ENCODE data around the gene ZNF669.
"Not testable (repeated sequence)": the region's sequence is repeated elsewhere in the genome, so short reads cannot be mapped to it uniquely, and the experiment has no call there.

Gene ZNF669

GRCh38 chr1:247103859-247104591 is at the start of gene ZNF669:
Gene ZNF669, minus strand, starts transcription at chr1:247104356. Its CDS starts 157 bp downstream, at chr1:247104199.
- peak; percentile 98 for DNase-seq

DNA sequence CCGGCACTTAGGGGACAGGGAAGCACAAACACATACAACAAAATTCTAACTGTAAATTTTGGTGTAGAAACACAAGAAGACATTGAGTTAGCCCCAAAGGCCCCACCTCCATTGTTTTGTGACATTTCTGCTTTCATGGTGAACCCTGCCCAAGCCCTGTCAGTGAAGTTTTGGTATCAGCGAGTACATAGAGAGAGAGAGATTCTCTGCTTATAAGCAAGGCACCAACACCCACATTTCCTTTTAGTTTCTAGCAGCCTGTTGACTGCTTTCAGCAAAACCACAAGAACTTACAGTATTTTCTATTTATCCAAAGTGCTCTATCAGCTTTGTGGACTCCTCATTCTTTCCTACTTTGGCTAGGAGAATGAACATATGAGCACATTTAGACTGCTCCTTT is 43.6 kb upstream of the ZNF669 start:
- no peak for DNase-seq

- not testable (repeated sequence) for DNase-seq
Observed at GRCh38 chr1:247147120-247147519, 43.0 kb upstream of the ZNF669 start.

DNA sequence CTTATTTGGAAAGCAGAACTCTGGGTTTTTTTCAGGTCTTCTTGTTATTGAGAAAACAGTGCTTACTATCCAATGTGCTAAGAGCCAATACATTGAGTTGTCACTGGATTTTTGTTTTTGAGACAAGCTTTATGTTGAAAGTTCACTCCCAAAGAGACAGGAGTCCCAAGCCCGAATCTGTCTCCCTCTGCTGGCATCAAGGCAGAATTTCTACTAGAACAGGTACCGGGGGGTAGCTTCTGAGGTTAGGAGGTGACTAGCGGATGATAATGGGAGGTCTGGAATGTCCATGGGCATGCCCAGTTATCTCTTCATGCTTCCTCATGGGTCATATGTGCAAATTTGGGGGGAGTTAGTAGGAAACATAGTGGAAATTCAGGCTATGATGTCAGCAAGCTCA is 42.5 kb upstream of the ZNF669 start:
- no peak for DNase-seq

DNA sequence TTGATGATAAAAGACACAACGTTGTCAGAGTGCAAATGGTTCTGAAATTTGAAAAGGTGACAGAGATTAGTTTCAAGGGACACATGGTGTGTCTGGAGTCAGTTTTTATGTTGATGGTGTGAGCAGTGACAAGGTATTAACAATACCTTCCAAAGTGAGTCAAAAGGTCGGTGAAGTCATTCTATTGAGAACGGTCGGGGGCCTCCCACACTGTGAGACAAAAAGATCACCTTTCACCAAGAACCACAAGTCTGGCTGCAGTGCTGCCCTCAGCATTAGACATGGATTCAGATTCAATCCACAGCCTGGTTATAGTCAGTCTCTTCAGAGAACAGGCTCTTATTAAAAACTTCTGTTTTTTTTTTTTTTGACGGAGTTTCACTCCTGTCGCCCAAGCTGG is 41.1 kb upstream of the ZNF669 start:
- DNase-seq: no peak

DNA sequence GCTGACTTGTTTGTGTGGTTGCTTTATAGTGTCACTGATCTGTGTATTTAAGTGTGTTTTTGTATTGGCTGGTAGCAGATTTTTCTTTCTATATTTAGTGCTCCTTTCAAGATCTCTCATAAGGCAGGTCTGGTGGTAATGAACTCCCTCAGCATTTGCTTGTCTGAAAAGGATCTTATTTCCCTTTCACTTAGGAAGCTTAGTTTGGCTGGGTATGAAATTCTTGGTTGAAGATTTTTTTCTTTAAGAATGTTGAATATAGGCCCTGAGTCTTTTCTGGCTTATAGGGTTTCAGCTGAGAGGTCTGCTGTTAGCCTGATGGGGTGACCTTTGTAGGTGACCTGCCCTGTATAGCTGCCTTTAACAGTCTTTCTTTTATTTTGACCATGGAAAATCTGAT is 35.4 kb upstream of the ZNF669 start:
- DNase-seq: not testable (repeated sequence)

- DNase-seq: no peak
Observed at GRCh38 chr1:247131236-247131635, 27.1 kb upstream of the ZNF669 start.

DNA sequence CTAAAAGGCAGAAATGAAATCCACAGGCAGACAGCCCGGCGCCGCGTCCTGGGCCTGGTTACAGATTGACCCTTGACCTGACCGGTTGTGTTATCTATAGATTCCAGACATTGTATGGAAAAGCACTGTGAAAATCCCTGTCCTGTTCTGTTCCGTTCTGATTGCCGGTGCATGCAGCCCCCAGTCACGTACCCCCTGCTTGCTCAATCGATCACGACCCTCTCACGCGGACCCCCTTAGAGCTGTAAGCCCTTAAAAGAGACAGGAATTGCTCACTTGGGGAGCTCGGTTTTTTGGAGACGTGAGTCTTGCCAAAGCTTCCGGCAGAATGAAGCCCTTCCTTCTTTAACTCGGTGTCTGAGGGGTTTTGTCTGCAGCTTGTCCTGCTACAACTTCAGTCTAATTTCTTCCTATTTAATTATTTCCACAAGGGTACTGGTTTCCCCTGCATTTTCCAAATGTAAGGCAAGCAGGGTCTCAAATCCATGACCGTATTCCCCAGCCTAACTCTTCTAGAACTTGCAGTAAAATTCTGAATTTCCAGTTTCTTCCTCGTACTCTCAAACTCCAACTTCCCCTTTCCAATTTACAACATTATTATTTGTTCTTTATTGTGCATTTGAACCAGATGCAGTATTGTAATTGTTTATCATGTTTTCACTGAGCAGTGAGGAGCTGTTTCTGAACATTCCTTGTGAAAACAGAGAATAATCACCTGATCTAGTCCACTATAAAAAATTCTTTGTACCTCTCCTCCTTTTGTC is 23.5 kb upstream of the ZNF669 start:
- DNase-seq: not testable (repeated sequence)

- not testable (repeated sequence) for DNase-seq
Observed at GRCh38 chr1:247126601-247127000, 22.4 kb upstream of the ZNF669 start.

DNA sequence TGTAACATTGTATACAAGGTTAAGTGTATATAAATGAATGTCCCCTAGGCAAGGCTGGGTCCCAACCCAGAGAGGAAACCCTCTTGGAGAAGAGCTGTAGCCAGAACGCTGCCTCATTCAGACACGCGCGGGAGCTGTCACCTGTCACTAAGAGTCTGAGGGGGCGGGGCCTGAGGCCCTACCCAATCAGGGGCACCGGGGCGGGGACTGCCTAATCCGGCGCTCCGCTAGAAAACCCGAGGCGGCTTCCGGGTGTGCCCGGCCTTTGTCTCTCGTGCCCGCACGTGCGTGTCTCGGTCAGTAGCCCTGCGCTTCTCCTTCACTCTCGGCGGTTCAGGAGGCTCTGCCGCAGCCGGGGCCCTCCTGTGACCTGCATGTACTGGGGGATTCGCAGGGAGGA is 22.0 kb upstream of the ZNF669 start:
- not testable (repeated sequence) for DNase-seq

GRCh38 chr1:247121382-247121781 is 17.2 kb upstream of the ZNF669 start:
- DNase-seq: no peak

GRCh38 chr1:247120408-247120668 is 16.2 kb upstream of the ZNF669 start:
- DNase-seq: not testable (repeated sequence)

DNA sequence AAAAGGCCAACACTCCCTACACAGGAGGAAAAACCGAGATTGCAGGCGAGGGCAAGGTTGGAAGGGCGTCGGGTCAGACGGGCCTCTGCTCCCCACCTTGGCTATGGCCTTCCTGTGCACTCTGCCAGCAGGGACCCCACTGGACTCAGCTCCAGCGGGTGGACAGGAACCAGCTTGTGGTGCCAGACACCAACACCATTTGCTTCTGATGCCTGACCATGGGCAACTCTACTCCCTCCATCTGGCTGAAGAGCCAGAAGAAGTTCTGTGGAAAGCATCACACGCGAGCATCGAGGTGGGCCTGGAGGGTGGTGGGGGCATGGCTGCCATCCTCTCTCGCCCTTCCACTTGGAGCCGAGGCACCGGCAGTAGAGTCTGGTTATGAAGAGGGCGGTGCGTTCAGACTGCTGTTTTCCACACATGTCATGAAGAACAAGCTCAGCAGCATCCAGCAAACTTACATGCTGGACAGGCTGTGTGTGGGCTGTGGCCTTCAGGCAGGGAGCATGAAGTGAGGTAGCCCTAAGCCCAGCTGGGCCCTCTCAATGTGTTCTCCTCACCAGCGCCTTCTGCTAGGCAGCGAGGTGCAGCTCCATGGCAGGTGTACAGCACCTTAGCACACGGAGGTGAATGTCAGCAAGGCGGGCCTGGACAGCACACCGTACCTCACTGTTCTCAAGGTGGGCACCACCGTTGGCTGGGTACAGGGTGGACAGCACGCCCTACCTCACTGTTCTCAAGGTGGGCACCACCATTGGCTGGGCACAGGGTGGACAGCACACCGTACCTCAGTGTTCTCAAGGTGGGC is 15.6 kb upstream of the ZNF669 start:
- no peak for DNase-seq

GRCh38 chr1:247118946-247119446 is 14.8 kb upstream of the ZNF669 start:
- DNase-seq: peak; percentile 44

DNA sequence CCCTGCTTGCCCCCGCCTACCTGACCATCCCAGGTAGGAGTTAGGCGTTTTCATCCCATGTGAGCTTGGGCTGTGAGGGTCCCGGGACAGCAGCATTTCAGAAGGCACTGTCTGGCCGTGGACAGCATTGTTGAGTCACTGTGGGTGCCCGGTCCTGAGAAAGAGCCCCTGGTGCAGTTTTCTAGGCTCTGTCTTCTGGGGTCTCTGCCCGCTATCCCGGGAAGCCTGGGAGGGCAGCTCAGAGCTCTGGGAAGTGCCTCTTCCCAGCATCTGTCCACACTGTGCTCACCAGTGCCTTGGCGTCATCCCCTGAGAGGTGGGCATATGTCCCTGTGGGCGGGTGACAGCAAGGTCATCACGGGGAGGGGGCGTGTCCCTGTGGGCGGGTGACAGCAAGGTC is 11.4 kb upstream of the ZNF669 start:
- DNase-seq: no peak

DNA sequence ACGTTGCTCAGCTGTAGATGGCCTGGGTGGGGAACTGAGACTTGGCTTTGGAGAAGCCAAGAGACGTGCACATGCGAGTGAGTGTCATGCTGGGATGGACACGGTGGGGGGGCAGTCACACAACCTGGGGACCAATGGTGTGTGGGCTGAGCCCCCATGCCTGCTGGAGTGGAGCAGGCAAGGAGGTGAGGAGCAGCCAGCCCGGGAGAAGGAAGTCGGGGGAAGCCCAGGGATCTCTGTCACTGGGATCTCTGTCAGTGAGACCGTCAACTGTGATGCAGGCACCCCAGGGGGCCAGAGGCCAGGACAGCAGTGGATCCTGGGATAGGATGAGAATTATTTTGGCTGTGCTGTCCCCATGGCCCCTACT is 11.0 kb upstream of the ZNF669 start:
- no peak for DNase-seq

- no peak for DNase-seq
Observed at GRCh38 chr1:247114351-247115140, 10.4 kb upstream of the ZNF669 start.

DNA sequence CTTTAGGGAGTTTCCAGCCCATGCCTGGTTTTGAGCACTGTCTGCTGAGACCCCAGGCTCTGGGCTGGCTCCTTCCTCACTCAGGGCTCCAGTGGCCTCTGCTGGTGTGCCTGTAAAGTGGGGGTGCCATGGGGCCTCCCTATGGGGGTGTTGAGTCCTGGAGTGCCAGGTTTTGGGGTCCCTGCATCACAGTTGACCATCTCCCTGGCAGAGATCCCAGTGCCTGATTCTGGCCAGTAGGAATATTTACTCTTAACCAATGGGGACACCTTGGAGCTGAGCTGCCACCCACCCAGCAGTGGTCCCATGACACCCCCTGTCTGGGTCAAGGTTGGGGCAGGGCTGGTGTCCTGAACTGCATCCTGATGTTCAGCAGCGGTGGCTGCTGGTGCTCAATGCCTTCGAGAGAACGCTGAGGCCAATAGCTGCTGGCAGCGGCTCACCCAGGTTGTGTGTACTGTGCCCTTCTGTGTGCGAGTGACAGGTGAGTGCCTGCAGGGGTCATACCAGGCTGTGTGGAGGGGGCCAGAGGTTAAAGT is 9.6 kb upstream of the ZNF669 start:
- DNase-seq: no peak

DNA sequence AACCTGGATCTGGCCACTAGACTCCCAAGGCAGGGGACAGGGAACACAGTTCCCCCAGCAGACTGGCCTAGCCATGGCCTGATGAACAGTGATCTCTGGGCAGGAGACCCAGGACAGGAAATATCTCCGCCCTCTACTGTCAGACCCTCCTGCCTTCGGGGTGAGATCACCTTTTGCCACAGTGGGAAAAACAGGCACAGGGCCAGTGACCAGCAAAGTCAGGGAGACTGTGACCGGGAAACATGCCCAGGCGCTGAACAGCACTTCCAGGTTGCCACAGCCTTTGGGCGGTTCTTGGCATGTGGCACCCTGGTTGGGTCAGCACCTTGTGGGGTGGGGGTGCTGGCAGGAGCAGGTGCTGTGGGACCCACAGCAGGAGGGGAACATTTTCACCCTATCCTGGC is 8.9 kb upstream of the ZNF669 start:
- no peak for DNase-seq

DNA sequence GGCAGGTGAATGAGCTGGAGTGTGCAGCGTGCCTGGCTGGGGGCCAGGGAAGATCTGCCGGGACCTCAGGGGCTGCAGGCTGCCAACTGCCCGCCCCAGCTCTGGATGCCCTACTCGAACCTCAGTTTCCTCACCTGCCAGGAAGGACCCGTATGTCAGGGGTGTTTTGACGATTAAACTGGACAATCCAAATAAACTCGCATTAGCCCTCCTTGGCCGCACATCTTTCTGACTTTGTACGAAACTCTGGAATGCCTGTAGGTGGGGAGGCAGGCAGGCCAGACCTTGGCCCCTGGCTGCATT is 8.3 kb upstream of the ZNF669 start:
- DNase-seq: no peak

GRCh38 chr1:247111700-247112478 is 7.7 kb upstream of the ZNF669 start:
- peak; percentile 23 for DNase-seq

- no peak for DNase-seq
Observed at GRCh38 chr1:247111259-247111699, 7.1 kb upstream of the ZNF669 start.
